GM12874 (cell line): ENCODE data around the gene DSG3.

Source experiments
- CTCF ChIP-seq: IDR thresholded peaks from 2 replicates; pipeline ENCODE4 v1.5.1; 2011; ENCODE audit warnings: low read depth, mild to moderate bottlenecking, control low read depth, low read length, moderate library complexity; ENCODE audit not compliant: insufficient read depth

The DSG3 gene

DNA sequence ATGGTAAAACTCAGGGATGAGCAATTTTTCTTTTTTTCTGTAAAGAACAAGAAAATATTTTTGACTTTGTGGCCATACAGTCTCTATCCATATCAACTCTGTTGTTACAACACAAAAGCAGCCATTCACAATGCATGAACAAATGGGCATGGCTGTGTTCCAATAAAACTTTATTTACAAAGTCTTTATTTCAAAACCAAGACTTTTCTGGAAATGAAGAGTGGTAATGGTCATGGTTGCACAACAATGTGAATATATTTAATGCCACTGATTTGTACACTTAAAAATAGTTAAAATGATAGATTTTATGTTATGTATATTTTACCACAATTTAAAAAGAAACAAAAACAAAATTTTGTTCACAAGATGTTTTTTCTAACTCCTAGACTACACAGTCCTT lies 1.6 kb upstream of the DSG3 start:
- no peak for TF ChIP-seq CTCF

DNA sequence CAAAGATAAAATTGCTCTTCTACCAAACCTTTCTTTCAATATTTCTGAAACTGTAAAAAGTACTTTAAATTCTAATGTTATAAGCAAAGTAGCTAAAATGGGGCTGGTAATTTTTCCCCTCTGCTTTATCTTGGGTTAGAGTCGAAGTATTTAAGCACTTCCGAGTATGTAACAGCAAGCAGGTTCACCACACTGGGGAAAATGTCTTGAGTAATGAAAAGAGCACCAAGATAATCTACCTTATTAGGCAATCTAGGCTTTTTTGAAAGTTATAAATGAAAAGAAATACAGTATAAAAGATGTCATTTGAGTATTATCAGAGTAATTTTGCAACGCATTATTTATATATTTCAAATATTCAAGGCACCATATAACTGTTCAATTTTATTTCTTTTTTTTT lies 687 bp upstream of the DSG3 start:
- no peak for TF ChIP-seq CTCF

GRCh38 chr18:31450409-31450808 lies 2.9 kb downstream of the DSG3 start:
- TF ChIP-seq CTCF, result no peak

DNA sequence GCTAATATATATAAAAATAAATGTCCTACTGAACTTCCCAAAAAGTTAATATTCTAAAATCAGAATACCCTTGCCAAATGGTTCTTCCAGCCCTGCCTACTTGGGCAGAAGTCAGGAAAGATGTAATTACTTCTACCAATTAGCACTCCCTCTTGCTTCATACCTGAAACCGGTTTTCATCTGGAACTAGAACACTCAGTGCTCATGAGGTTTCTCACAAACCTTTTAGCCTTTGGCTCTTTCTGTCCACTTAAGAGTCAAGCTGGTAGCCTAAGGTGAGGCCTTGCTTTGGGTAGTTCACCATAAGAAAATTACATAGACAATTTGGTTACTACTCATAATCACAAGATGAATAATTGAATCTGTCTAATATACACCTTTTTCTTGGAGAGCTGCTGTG lies 4.1 kb downstream of the DSG3 start:
- TF ChIP-seq CTCF, result no peak

DNA sequence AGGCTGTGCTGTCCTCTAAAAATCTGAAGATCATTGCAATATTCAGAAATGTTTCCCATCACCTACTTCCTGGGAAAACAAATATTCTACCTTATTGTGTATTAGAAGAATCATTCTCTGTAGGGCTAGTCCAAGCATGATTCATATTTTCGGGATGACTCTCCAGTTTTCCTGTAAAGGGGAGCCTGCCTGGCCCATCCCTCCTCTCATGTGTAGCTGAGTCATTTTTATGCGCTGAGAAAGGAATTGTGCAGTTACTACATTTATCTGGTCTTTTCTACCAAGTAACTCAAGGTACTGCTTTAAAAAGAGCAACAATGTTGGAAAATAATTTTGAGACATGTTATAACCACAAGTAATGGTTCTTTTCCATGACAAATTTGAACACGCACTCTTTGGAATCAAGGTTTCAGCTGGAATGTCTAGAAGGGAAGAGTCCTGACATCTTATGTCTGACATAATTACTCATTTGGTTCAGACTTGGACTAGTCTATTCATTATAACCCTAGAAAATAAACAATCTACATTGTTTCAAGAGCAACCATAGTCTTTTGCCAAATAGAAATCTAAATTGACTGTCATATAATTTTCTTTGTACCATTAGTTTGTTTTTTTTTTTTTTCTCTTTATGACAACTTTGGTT lies 6.6 kb downstream of the DSG3 start:
- no peak for TF ChIP-seq CTCF

GRCh38 chr18:31469629-31470028 lies 22.1 kb downstream of the DSG3 start:
- no peak for TF ChIP-seq CTCF

DNA sequence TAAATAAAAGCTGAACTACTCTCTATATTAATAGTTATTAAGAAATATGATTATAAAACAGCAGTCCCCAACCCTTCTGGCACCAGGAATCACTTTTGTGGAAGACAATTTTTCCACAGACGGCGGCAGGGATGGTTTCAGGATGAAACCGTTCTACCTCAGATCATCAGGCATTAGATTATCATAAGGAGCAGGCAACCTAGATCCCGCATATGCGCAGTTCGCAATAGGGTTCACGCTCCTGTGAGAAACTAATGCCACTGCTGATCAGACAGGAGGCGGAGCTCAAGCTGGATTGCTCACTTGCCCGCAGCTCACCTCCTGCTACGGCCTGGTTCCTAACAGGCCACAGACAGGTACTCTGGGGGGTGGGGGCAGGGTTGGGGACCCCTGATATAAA lies 31.1 kb downstream of the DSG3 start:
- TF ChIP-seq CTCF, result no peak
